ENCODE data around the gene L1CAM. TPM values are rescaled to one million over a fixed set of nuclear protein-coding genes. Genes with fewer than 3 reads are reported as not detected.

Gene L1CAM
- total and polyA plus RNA-seq, 4 experiments from 2014 or later, result 0.26 to 1.8 (median 0.80) TPM

DNA sequence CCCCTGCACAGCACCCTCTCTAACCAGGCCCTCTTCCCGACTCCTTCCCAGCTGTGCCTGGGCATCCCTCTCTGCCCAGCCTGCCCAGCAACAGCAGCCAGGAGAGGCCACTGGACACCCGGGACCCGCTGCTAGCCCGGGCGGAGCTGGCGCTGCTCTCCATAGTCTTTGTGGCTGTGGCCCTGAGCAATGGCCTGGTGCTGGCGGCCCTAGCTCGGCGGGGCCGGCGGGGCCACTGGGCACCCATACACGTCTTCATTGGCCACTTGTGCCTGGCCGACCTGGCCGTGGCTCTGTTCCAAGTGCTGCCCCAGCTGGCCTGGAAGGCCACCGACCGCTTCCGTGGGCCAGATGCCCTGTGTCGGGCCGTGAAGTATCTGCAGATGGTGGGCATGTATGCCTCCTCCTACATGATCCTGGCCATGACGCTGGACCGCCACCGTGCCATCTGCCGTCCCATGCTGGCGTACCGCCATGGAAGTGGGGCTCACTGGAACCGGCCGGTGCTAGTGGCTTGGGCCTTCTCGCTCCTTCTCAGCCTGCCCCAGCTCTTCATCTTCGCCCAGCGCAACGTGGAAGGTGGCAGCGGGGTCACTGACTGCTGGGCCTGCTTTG, 19.6 kb upstream of the L1CAM start:
- H3K27ac ChIP-seq (ENCODE audit: low read depth, low read length), result no peak overlapping the region
- no peaks in the 10 kb centered on the region for H3K36me3 ChIP-seq (ENCODE audit: insufficient read depth, low read length)
- no peaks in the 10 kb centered on the region for H3K9me3 Mint-ChIP-seq
- H3K27me3 ChIP-seq (ENCODE audit: insufficient read depth, low read length), result no peaks in the 10 kb centered on the region
- DNase-seq, result no peak
- ChIA-PET POLR2A (ENCODE audit: partially characterized antibody) (interaction anchor here (0.9 to 13.7 kb wide), 7 partner anchors 17 to 108 kb away, joined by 3 to 222 read pairs (median 3); partner anchors contain the start of genes ARHGAP4 and NAA10), CTCF (ENCODE audit: partially characterized antibody) (interaction anchor here (2.6 to 4.3 kb wide), 2 partner anchors 19 to 42 kb away, joined by 12 to 13 read pairs; no protein-coding TSS in a partner anchor)
- intact Hi-C loops (cut with micrococcal nuclease), result loop anchor here (2.0 to 5.0 kb wide), 2 partner anchors 21 to 42 kb away; partner anchors contain the start of gene ARHGAP4
- H3K36me3 Mint-ChIP-seq, result peaks cover 0 to 4% of the 10 kb centered on the region in 2 donors
- peak overlapping the region in 1 of 8 donors; percentile 75 for H3K4me3 Mint-ChIP-seq
- H3K27me3 Mint-ChIP-seq, result no peaks in the 10 kb centered on the region
- no peaks in the 10 kb centered on the region for H3K9me3 ChIP-seq (ENCODE audit: control insufficient read depth in 1 of 2, low read length in 2 of 2)
- peaks cover 24 to 50% (median 33%) of the 10 kb centered on the region in 4 donors for H3K4me1 Mint-ChIP-seq
- H3K4me3 ChIP-seq (ENCODE audit: low read length in 2 of 2), result no peak overlapping the region
- H3K4me1 ChIP-seq (ENCODE audit: insufficient read depth, low read length), result peaks cover 38% of the 10 kb centered on the region
- H3K27ac Mint-ChIP-seq, result peak overlapping the region in 3 of 7 donors; percentile 44 to 89 (median 68)

DNA sequence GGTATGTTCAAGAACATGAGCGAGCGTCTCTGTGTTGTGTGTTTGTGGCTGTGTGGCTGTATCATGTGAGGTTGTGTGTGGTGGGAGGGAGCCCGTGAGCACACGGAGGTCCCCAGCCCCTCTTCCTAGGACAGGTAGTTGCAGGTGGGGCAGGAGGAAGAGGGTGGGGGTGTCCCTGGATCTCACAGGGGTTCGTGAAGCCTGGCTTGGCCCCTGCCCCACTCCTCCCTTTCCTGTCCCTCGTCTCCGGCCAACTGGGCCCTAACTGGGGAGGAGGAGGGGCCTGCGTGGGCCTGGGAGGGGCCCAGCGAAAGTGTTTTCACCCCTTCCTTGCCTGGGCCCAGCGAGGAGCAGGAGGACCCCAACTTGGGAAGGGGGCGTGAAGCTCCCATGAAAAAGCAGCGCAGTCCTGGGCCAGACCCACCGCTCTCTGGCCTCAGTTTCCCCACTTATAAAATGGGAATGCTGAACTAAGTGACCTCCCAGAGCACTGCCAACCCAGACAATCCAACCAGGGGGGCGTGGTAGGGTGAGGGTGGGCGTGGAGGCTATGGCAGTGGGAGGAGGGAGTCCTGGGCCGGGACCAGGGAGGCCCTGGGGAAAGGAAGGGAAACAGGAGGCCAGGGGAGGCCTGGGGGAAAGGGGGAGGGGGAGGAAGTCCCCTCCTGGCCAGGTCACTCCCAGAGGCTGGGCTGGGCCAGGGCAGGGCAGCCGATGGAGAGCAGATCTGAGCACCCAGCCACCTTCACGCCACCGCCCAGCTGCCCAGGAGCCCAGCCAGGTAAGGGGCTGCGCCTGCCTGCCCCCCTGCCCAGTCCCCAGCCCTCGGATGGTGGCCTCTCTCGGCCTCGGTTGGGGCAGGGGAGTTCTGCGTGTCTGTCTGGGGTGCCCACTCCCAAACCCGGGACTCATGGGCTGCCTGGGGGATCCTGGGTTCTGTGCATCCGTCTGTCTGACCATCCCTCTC, 18.3 kb upstream of the L1CAM start, which contains the start of gene AVPR2:
Gene AVPR2, plus strand, starts transcription at position 683 of the 967 bp plus-strand sequence. CDS start 473 bp downstream, outside the sequence.
- Histone ChIP-seq H3K27ac (ENCODE audit: low read depth, low read length) (no peak within 1 kb of the TSS), H3K4me3 (ENCODE audit: low read length in 2 of 2) (no peak within 1 kb of the TSS), H3K4me1 (ENCODE audit: insufficient read depth, low read length) (peaks cover 40% of the 10 kb centered on the region), H3K27me3 (ENCODE audit: insufficient read depth, low read length) (no peaks in the 10 kb centered on the region), H3K36me3 (ENCODE audit: insufficient read depth, low read length) (no peaks in the 10 kb centered on the region), H3K9me3 (ENCODE audit: control insufficient read depth in 1 of 2, low read length in 2 of 2) (no peaks in the 10 kb centered on the region)
- H3K27me3 Mint-ChIP-seq, result no peaks in the 10 kb centered on the region
- peak within 1 kb of the TSS; percentile 57 to 85 (median 73) for H3K27ac Mint-ChIP-seq
- intact Hi-C loops (cut with micrococcal nuclease), result loop anchor here (5.0 kb wide), 1 partner anchor 87 kb away; no protein-coding TSS in a partner anchor
- DNase-seq, result no peak
- ChIA-PET POLR2A (ENCODE audit: partially characterized antibody) (interaction anchor here (1.4 to 13.7 kb wide), 3 partner anchors 8 to 63 kb away, joined by 4 to 222 read pairs (median 5); partner anchors contain the start of gene ARHGAP4), CTCF (ENCODE audit: partially characterized antibody) (interaction anchor here (1.6 kb wide), 1 partner anchor 46 kb away, joined by 3 read pairs; no protein-coding TSS in a partner anchor)
- peaks cover 0 to 4% of the 10 kb centered on the region in 2 donors for H3K36me3 Mint-ChIP-seq
- H3K4me3 Mint-ChIP-seq, result peak within 1 kb of the TSS; percentile 33 to 82 (median 60)
- H3K4me1 Mint-ChIP-seq, result peaks cover 25 to 52% (median 35%) of the 10 kb centered on the region in 4 donors
- no peaks in the 10 kb centered on the region for H3K9me3 Mint-ChIP-seq

- no peak for DNase-seq
- no peaks in the 10 kb centered on the region for H3K36me3 ChIP-seq (ENCODE audit: insufficient read depth, low read length)
- ChIA-PET CTCF (ENCODE audit: partially characterized antibody) (interaction anchor here (1.6 kb wide), 1 partner anchor 47 kb away, joined by 3 read pairs; no protein-coding TSS in a partner anchor), POLR2A (ENCODE audit: partially characterized antibody) (interaction anchor here (1.4 to 13.7 kb wide), 3 partner anchors 8 to 64 kb away, joined by 4 to 222 read pairs (median 5); partner anchors contain the start of gene ARHGAP4)
- intact Hi-C loops (cut with micrococcal nuclease), result loop anchor here (5.0 kb wide), 1 partner anchor 86 kb away; no protein-coding TSS in a partner anchor
- no peaks in the 10 kb centered on the region for H3K27me3 ChIP-seq (ENCODE audit: insufficient read depth, low read length)
- no peak overlapping the region for H3K27ac ChIP-seq (ENCODE audit: low read depth, low read length)
- peaks cover 25 to 52% (median 35%) of the 10 kb centered on the region in 4 donors for H3K4me1 Mint-ChIP-seq
- peaks cover 40% of the 10 kb centered on the region for H3K4me1 ChIP-seq (ENCODE audit: insufficient read depth, low read length)
- no peaks in the 10 kb centered on the region for H3K9me3 ChIP-seq (ENCODE audit: control insufficient read depth in 1 of 2, low read length in 2 of 2)
- H3K27ac Mint-ChIP-seq, result peak overlapping the region in 6 of 7 donors; percentile 24 to 88 (median 74)
- H3K36me3 Mint-ChIP-seq, result peaks cover 0 to 2% of the 10 kb centered on the region in 2 donors
- H3K4me3 ChIP-seq (ENCODE audit: low read length in 2 of 2), result no peak overlapping the region
- no peaks in the 10 kb centered on the region for H3K9me3 Mint-ChIP-seq
- H3K27me3 Mint-ChIP-seq, result no peaks in the 10 kb centered on the region
- H3K4me3 Mint-ChIP-seq, result peak overlapping the region in 7 of 8 donors; percentile 33 to 78 (median 62)
Observed at GRCh38 chrX:153903238-153903980, 17.4 kb upstream of the L1CAM start.

GRCh38 chrX:153902385-153902784, 16.4 kb upstream of the L1CAM start:
- Mint-ChIP-seq H3K27ac (peak overlapping the region in 1 of 7 donors; percentile 67), H3K4me1 (peaks cover 25 to 52% (median 35%) of the 10 kb centered on the region in 4 donors), H3K4me3 (no peak overlapping the region), H3K9me3 (no peaks in the 10 kb centered on the region), H3K36me3 (no peaks in the 10 kb centered on the region), H3K27me3 (no peaks in the 10 kb centered on the region)
- intact Hi-C loops (cut with micrococcal nuclease), result loop anchor here (5.0 kb wide), 1 partner anchor 85 kb away; no protein-coding TSS in a partner anchor
- ChIA-PET POLR2A (ENCODE audit: partially characterized antibody) (interaction anchor here (13.7 kb wide), 1 partner anchor 20 kb away, joined by 222 read pairs; the partner anchor contains the start of gene ARHGAP4), CTCF (ENCODE audit: partially characterized antibody) (no interaction called here)
- H3K27me3 ChIP-seq (ENCODE audit: insufficient read depth, low read length), result no peaks in the 10 kb centered on the region
- peaks cover 40% of the 10 kb centered on the region for H3K4me1 ChIP-seq (ENCODE audit: insufficient read depth, low read length)
- no peak overlapping the region for H3K27ac ChIP-seq (ENCODE audit: low read depth, low read length)
- no peak for DNase-seq
- H3K36me3 ChIP-seq (ENCODE audit: insufficient read depth, low read length), result no peaks in the 10 kb centered on the region
- H3K4me3 ChIP-seq (ENCODE audit: low read length in 2 of 2), result no peak overlapping the region
- no peaks in the 10 kb centered on the region for H3K9me3 ChIP-seq (ENCODE audit: control insufficient read depth in 1 of 2, low read length in 2 of 2)

DNA sequence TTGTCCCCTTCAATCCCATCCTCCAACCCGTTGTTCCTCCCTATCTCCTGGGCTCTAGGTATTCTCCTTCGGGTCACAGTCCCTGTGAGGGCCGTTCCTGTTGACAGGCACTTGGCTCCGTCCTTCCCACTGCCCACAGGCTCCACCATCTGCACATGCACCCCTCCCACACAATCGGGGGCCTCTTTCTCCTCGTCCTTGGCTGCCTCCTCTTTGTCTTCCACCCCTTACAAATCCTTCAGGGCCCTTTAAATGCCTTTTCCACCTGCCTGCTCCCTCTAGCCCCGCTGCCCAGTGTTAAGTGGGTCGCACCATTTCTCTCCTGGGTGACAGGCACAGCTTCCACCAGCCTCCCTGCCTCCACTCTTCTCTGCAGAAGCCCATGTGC, 15.8 kb upstream of the L1CAM start:
- Mint-ChIP-seq H3K4me1 (peaks cover 25 to 52% (median 35%) of the 10 kb centered on the region in 4 donors), H3K36me3 (no peaks in the 10 kb centered on the region), H3K4me3 (peak overlapping the region in 6 of 8 donors; percentile 23 to 86 (median 56)), H3K9me3 (peaks cover 0 to under 1% (median 0%) of the 10 kb centered on the region in 8 donors), H3K27me3 (no peaks in the 10 kb centered on the region), H3K27ac (peak overlapping the region in 3 of 7 donors; percentile 67 to 87 (median 69))
- ChIA-PET POLR2A (ENCODE audit: partially characterized antibody) (interaction anchor here (1.4 kb wide), 1 partner anchor 18 kb away, joined by 3 read pairs; no protein-coding TSS in a partner anchor), CTCF (ENCODE audit: partially characterized antibody) (no interaction called here)
- intact Hi-C loops (cut with micrococcal nuclease), result loop anchor here (5.0 kb wide), 1 partner anchor 84 kb away; no protein-coding TSS in a partner anchor
- DNase-seq, result no peak
- H3K4me1 ChIP-seq (ENCODE audit: insufficient read depth, low read length), result peaks cover 40% of the 10 kb centered on the region
- H3K9me3 ChIP-seq (ENCODE audit: control insufficient read depth in 1 of 2, low read length in 2 of 2), result no peaks in the 10 kb centered on the region
- no peak overlapping the region for H3K4me3 ChIP-seq (ENCODE audit: low read length in 2 of 2)
- no peak overlapping the region for H3K27ac ChIP-seq (ENCODE audit: low read depth, low read length)
- H3K27me3 ChIP-seq (ENCODE audit: insufficient read depth, low read length), result no peaks in the 10 kb centered on the region
- H3K36me3 ChIP-seq (ENCODE audit: insufficient read depth, low read length), result no peaks in the 10 kb centered on the region

Measured in CD4-positive, alpha-beta memory T cell (primary cell).